Measurements from ENCODE around the gene FSTL5.

DNA sequence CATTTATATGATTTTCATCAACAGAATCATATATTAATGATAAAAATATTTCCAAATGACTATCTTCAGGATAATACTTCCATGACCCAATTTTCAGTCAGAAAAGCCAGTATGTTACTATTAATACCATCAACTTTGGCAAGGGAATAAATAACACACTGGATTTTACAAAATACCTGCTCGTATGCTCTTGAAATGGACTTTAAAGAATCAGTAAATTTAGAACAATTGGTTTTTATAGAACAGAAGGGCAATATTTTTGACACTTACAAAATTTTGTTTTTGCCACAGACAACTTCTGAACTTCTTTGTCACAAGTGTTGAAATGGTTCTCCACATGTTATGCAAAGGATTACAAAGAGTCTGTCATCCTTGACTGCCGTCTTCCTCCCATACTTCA is 700.4 kb downstream of the FSTL5 start:
- TF ChIP-seq POLR2A (IDR thresholded peaks at IDR 0.05; ENCODE audit: low read depth, low read length) (no peak), EZH2 (IDR thresholded peaks at IDR 0.05; ENCODE audit: borderline replicate concordance, low read depth, low read length, severe bottlenecking) (no peak), FOS (IDR thresholded peaks at IDR 0.05; ENCODE audit: borderline replicate concordance, insufficient read depth, low read length) (no peak), GATA2 (IDR thresholded peaks at IDR 0.05; ENCODE audit: insufficient read depth, insufficient read length, low read depth, low read length) (no peak), JUN (IDR thresholded peaks at IDR 0.05; ENCODE audit: borderline replicate concordance, insufficient read depth, insufficient read length, low read depth) (no peak), POLR2AphosphoS5 (IDR thresholded peaks at IDR 0.05; ENCODE audit: insufficient read depth, low read depth, low read length) (no peak)
- TF ChIP-seq, protein P1, sequence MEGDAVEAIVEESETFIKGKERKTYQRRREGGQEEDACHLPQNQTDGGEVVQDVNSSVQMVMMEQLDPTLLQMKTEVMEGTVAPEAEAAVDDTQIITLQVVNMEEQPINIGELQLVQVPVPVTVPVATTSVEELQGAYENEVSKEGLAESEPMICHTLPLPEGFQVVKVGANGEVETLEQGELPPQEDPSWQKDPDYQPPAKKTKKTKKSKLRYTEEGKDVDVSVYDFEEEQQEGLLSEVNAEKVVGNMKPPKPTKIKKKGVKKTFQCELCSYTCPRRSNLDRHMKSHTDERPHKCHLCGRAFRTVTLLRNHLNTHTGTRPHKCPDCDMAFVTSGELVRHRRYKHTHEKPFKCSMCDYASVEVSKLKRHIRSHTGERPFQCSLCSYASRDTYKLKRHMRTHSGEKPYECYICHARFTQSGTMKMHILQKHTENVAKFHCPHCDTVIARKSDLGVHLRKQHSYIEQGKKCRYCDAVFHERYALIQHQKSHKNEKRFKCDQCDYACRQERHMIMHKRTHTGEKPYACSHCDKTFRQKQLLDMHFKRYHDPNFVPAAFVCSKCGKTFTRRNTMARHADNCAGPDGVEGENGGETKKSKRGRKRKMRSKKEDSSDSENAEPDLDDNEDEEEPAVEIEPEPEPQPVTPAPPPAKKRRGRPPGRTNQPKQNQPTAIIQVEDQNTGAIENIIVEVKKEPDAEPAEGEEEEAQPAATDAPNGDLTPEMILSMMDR (IDR thresholded peaks at IDR 0.05; ENCODE audit: extremely low read depth in 1 of 2, insufficient read depth in 1 of 2, low read depth in 1 of 2, low read length in 2 of 2) = no peak
- TF ChIP-seq, protein P2, sequence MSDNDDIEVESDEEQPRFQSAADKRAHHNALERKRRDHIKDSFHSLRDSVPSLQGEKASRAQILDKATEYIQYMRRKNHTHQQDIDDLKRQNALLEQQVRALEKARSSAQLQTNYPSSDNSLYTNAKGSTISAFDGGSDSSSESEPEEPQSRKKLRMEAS (IDR thresholded peaks at IDR 0.05; ENCODE audit: insufficient read depth, insufficient read length) = no peak

All from endothelial cell of umbilical vein (primary cell).